HL-60 (cell line): ENCODE measurements around the gene PCYT1A.
A peak's percentile ranks its signal among the peaks of the same experiment; 100 is the strongest.

Source experiments
- DNase-seq, 2 experiments: peaks; one replicate each; pipeline ENCODE4 v3.0.0-alpha.2; 2010 to 2020; ENCODE audit warnings: low read depth in 1 of 2, low spot score in 1 of 2
- H3K27ac ChIP-seq: fragments of 250-450 bp; sonication (Bioruptor Pico); replicated peaks from 2 replicates; pipeline ENCODE4 v1.5.1; 2020; ENCODE audit warnings: mild to moderate bottlenecking, moderate library complexity
- H3K27me3 ChIP-seq: fragments of 250-450 bp; sonication (Bioruptor Pico); 2 replicates; pipeline ENCODE4 v1.5.1; 2021; ENCODE audit warnings: mild to moderate bottlenecking, moderate library complexity; ENCODE audit not compliant: insufficient read depth, poor library complexity, severe bottlenecking
- H3K4me3 ChIP-seq: replicated peaks from 2 replicates; pipeline ENCODE4 v1.5.1; 2011; ENCODE audit warnings: mild to moderate bottlenecking, control low read depth, low read length; ENCODE audit not compliant: insufficient read depth
- CTCF ChIP-seq: IDR thresholded peaks from one replicate; pipeline ENCODE4 v1.5.1; 2011; ENCODE audit warnings: low read length, control low read depth, inconsistent platforms; ENCODE audit not compliant: insufficient read depth
- GABPA ChIP-seq: IDR thresholded peaks from 2 replicates; pipeline ENCODE4 v1.6.1; 2012; ENCODE audit warnings: low read depth
- POLR2AphosphoS5 ChIP-seq: IDR thresholded peaks from 2 replicates; pipeline ENCODE4 v1.6.1; 2012; ENCODE audit warnings: low read depth
- REST ChIP-seq: IDR thresholded peaks from 2 replicates; pipeline ENCODE4 v1.6.1; 2012; ENCODE audit warnings: low read depth; ENCODE audit not compliant: insufficient replicate concordance
- SPI1 ChIP-seq: IDR thresholded peaks from 2 replicates; pipeline ENCODE4 v1.6.1; 2012; ENCODE audit warnings: low read depth, mild to moderate bottlenecking, borderline replicate concordance

PCYT1A gene

GRCh38 chr3:196238612-196239560 lies 48.6 kb downstream of the PCYT1A start:
- H3K27ac ChIP-seq: no peak overlapping the region
- no peak overlapping the region for H3K4me3 ChIP-seq
- no peaks in the 10 kb centered on the region for H3K27me3 ChIP-seq
- TF ChIP-seq REST (no peak), SPI1 (no peak), POLR2AphosphoS5 (no peak), GABPA (no peak), CTCF (no peak)
- no peak for DNase-seq

DNA sequence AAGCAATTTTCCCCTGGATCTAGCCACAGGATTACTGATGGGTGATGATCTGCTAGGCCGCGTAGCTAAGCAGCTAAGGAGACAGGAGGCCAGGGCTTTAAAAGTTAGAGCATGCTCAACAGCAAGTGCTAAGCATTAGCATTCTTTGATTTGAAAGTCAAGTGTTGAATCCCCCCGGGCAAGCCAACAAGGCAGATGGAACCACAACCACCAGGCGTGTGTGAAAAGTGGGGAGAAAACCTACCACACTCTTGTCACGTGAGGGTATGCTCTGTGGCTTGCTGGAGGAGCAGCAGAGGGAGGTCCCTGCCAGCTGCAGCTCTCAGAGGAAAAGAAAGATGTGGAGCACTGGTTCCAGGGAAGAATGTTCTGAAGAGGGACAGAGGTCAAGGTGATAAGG lies 50.3 kb downstream of the PCYT1A start:
- no peaks in the 10 kb centered on the region for H3K27me3 ChIP-seq
- no peak overlapping the region for H3K4me3 ChIP-seq
- no peak for TF ChIP-seq CTCF
- no peak for TF ChIP-seq SPI1
- TF ChIP-seq POLR2AphosphoS5: no peak
- TF ChIP-seq REST: no peak
- TF ChIP-seq GABPA: no peak
- DNase-seq: peak in 1 of 2 experiments; percentile 25
- no peak overlapping the region for H3K27ac ChIP-seq

DNA sequence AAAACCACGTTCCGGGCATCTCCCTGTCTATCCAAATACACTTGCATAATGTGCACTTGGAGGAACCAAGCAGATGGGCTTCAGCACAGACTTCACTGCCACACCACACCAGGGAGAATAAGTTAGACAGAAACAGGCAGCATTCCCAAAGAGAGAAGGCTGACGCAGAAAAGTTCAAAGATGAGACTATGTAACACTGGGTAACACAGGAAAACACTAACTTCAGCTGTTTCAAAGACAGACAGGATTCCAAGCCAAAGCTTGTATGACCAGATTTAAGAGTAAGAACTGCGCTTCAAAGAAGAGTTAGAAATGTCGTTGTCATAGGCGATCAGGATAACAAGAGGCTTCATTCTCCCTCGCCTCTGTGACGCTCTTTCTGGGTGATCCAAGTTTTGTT lies 51.3 kb downstream of the PCYT1A start:
- no peak overlapping the region for H3K4me3 ChIP-seq
- TF ChIP-seq GABPA: no peak
- no peak for TF ChIP-seq POLR2AphosphoS5
- TF ChIP-seq SPI1: no peak
- TF ChIP-seq REST: no peak
- no peak for TF ChIP-seq CTCF
- H3K27ac ChIP-seq: peak overlapping the region; percentile 7; the same call in 1 of the 2 replicates
- DNase-seq: no peak
- no peaks in the 10 kb centered on the region for H3K27me3 ChIP-seq
